ENCODE results near the gene DCAKD.

The DCAKD gene

GRCh38 chr17:45029758-45030423, 21.5 kb downstream of the DCAKD start:
- no peak for DNase-seq

- DNase-seq, result no peak
These were observed 22.3 kb downstream of the DCAKD start for GRCh38 chr17:45029096-45029495.

GRCh38 chr17:45022655-45023339, 28.6 kb downstream of the DCAKD start:
- no peak for DNase-seq

GRCh38 chr17:45022288-45022648, 29.2 kb downstream of the DCAKD start:
- DNase-seq, result no peak

- DNase-seq, result peak; percentile 52
These were observed 29.7 kb downstream of the DCAKD start for GRCh38 chr17:45021607-45022287.

GRCh38 chr17:45020354-45021138, 30.9 kb downstream of the DCAKD start:
- DNase-seq, result peak; percentile 16

GRCh38 chr17:45018848-45019711, 32.4 kb downstream of the DCAKD start:
- DNase-seq, result no peak

- DNase-seq, result no peak
These were observed 33.0 kb downstream of the DCAKD start for GRCh38 chr17:45018514-45018847.

- DNase-seq, result no peak
These were observed 34.6 kb downstream of the DCAKD start for GRCh38 chr17:45016823-45017222.

GRCh38 chr17:45016237-45016636, 35.2 kb downstream of the DCAKD start:
- no peak for DNase-seq

- no peak for DNase-seq
These were observed 38.1 kb downstream of the DCAKD start for GRCh38 chr17:45013021-45013997.

- DNase-seq, result no peak
These were observed 39.7 kb downstream of the DCAKD start for GRCh38 chr17:45011767-45012166.

- DNase-seq, result no peak
These were observed 41.6 kb downstream of the DCAKD start for GRCh38 chr17:45009676-45010467.

- DNase-seq, result no peak
These were observed 43.2 kb downstream of the DCAKD start for GRCh38 chr17:45008216-45008615.

GRCh38 chr17:45006927-45007461, 44.4 kb downstream of the DCAKD start:
- no peak for DNase-seq

- DNase-seq, result no peak
These were observed 45.7 kb downstream of the DCAKD start for GRCh38 chr17:45005700-45006099.

- no peak for DNase-seq
These were observed 47.0 kb downstream of the DCAKD start for GRCh38 chr17:45004388-45004787.

GRCh38 chr17:45003877-45004276, 47.6 kb downstream of the DCAKD start:
- DNase-seq, result no peak

GRCh38 chr17:45001310-45001709, 50.1 kb downstream of the DCAKD start:
- no peak for DNase-seq

- DNase-seq, result no peak
These were observed 52.0 kb downstream of the DCAKD start for GRCh38 chr17:44999433-44999832.
